K562 (cell line): ENCODE measurements around the gene TMA7B. TPM values are rescaled to one million over a fixed set of nuclear protein-coding genes. Genes with fewer than 3 reads are reported as not detected.

Experiments
- ARID2 ChIP-seq: fragments of 450-650 bp; IDR thresholded peaks from 2 replicates; pipeline ENCODE4 v1.6.1; 2017; ENCODE audit warnings: antibody characterized with exemption, mild to moderate bottlenecking
- CAMTA2 ChIP-seq: fragments of 250-450 bp; sonication (Bioruptor Pico); conservative IDR thresholded peaks from 2 replicates; pipeline ENCODE4 v1.5.1; 2022
- CBFA2T2 ChIP-seq: fragments of 450-650 bp; conservative IDR thresholded peaks from 2 replicates; pipeline ENCODE4 v1.6.1; 2017; ENCODE audit warnings: mild to moderate bottlenecking
- CBFA2T3 ChIP-seq: fragments of 450-650 bp; IDR thresholded peaks from 2 replicates; pipeline ENCODE4 v1.6.1; 2017
- CEBPB ChIP-seq: fragments of 450-650 bp; IDR thresholded peaks from 2 replicates; pipeline ENCODE4 v1.6.1; 2016; ENCODE audit warnings: missing genetic modification characterization, missing compliant biosample characterization
- ELF4 ChIP-seq: fragments of 450-650 bp; formaldehyde crosslinking; IDR thresholded peaks from 2 replicates; pipeline ENCODE4 v1.4.0; 2022; ENCODE audit warnings: missing genetic modification characterization
- FOXA3 ChIP-seq, 2 experiments: fragments of 450-650 bp in 1 of 2; sonication (generic) in 1 of 2; formaldehyde crosslinking; IDR thresholded peaks in 1 of 2; conservative IDR thresholded peaks in 1 of 2; 2 replicates each; pipeline versions ENCODE4 v1.4.0 to v1.8.0; 2020 to 2022; ENCODE audit warnings: mild to moderate bottlenecking in 2 of 2, missing genetic modification reagents in 1 of 2
- HBP1 ChIP-seq: fragments of 450-650 bp; formaldehyde crosslinking; IDR thresholded peaks from 2 replicates; pipeline ENCODE4 v1.4.0; 2022; ENCODE audit warnings: missing genetic modification characterization
- HMG20B ChIP-seq: fragments of 250-450 bp; sonication (Bioruptor Pico); IDR thresholded peaks from 2 replicates; pipeline ENCODE4 v1.5.0; 2021; ENCODE audit warnings: mild to moderate bottlenecking
- KDM5B ChIP-seq: fragments of 200-600 bp; sonication (generic); IDR thresholded peaks from 2 replicates; pipeline ENCODE4 v1.6.1; 2012; ENCODE audit warnings: low read depth, mild to moderate bottlenecking, moderate library complexity, low read length, control low read depth, inconsistent platforms; ENCODE audit not compliant: insufficient replicate concordance
- NFE2 ChIP-seq: IDR thresholded peaks from 2 replicates; pipeline ENCODE4 v1.6.1; 2014; ENCODE audit warnings: antibody characterized with exemption, low read depth
- NKRF ChIP-seq: fragments of 450-650 bp; IDR thresholded peaks from 2 replicates; pipeline ENCODE4 v1.6.1; 2016; ENCODE audit warnings: borderline replicate concordance
- SIN3A ChIP-seq, 2 experiments: fragments of 150-350 bp in 1 of 2; IDR thresholded peaks; 2 replicates each; pipeline ENCODE4 v1.6.1; 2011 to 2016; ENCODE audit warnings: borderline replicate concordance in 2 of 2, low read depth in 2 of 2, low read length in 2 of 2, mild to moderate bottlenecking in 2 of 2, moderate library complexity in 2 of 2; ENCODE audit not compliant: control insufficient read depth in 1 of 2
- SIRT6 ChIP-seq: IDR thresholded peaks from one replicate; pipeline ENCODE4 v1.6.1; 2012; ENCODE audit warnings: low read depth, mild to moderate bottlenecking, control low read depth, inconsistent platforms, low read length, moderate library complexity
- SMARCE1 ChIP-seq: fragments of 450-650 bp; IDR thresholded peaks from 2 replicates; pipeline ENCODE4 v1.7.1; 2016; ENCODE audit warnings: mild to moderate bottlenecking
- TEAD4 ChIP-seq, 2 experiments: sonication (generic) in 1 of 2; formaldehyde crosslinking in 1 of 2; IDR thresholded peaks; 2 replicates each; pipeline versions ENCODE4 v1.6.1 to v1.8.0; 2012 to 2022; ENCODE audit warnings: borderline replicate concordance in 1 of 2, inconsistent platforms in 1 of 2, low read length in 1 of 2, mild to moderate bottlenecking in 1 of 2, missing genetic modification reagents in 1 of 2
- TFAM ChIP-seq: fragments of 250-450 bp; sonication (Bioruptor Pico); conservative IDR thresholded peaks from 2 replicates; pipeline ENCODE4 v1.5.0; 2021; ENCODE audit warnings: mild to moderate bottlenecking, moderate library complexity
- ZFX ChIP-seq: sonication (generic); formaldehyde crosslinking; IDR thresholded peaks from 2 replicates; pipeline ENCODE4 v1.8.0; 2022; ENCODE audit warnings: mild to moderate bottlenecking, missing genetic modification reagents, moderate library complexity
- ZNF175 ChIP-seq: fragments of 200-800 bp; sonication (Bioruptor generic); IDR thresholded peaks from 2 replicates; pipeline ENCODE4 v1.6.1; 2016; ENCODE audit warnings: low read depth, mild to moderate bottlenecking, missing genetic modification characterization, missing compliant biosample characterization
- polyA plus RNA-seq, 8 experiments: library from polyadenylated mRNA; depleted of rRNA in 4 of 8; stranded (reverse) in 5 of 8; unstranded in 3 of 8; fragments of >200 nt; fragmentation: Nextera tagmentation in 2 of 8; fragmentation: Illumina TruSeq in 1 of 8; extraction: Ambion mirVana in 2 of 8; extraction: Trizol in 1 of 8; gene quantifications; 2 replicates each; pipeline versions ENCODE4 v1.2.1 to v1.2.3, GENCODE V29; 2011 to 2014; ENCODE audit warnings: inconsistent platforms in 1 of 8, missing spikeins in 1 of 8
- total RNA-seq, 7 experiments: library from RNA; depleted of rRNA in 6 of 7; stranded (reverse); fragments of >200 nt in 6 of 7; fragmentation: Illumina TruSeq in 2 of 7; extraction: Trizol in 2 of 7; gene quantifications; 2 replicates each; pipeline versions ENCODE4 v1.2.1 to v1.2.3, GENCODE V29; 2011 to 2021; ENCODE audit warnings: low replicate concordance in 1 of 7
- TF ChIP-seq, protein P1 (sequence below): fragments of 450-650 bp; formaldehyde crosslinking; IDR thresholded peaks from 2 replicates; pipeline ENCODE4 v1.4.0; 2020; ENCODE audit warnings: mild to moderate bottlenecking, moderate library complexity
- TF ChIP-seq, protein P2 (sequence below): fragments of 250-450 bp; sonication (Bioruptor Pico); IDR thresholded peaks from 2 replicates; pipeline ENCODE4 v1.8.0; 2021; ENCODE audit warnings: moderate library complexity, mild to moderate bottlenecking, inconsistent platforms

TMA7B gene
- total and polyA plus RNA-seq, 9 of the 15 experiments (the other 6 are each of a cell fraction or from before 2014, with no cell fraction given): 5.6 to 14.2 (median 11.8) TPM

GRCh38 chr22:39967103-39967829 lies 7.1 kb downstream of the TMA7B start (continued):
- TF ChIP-seq, protein P1, sequence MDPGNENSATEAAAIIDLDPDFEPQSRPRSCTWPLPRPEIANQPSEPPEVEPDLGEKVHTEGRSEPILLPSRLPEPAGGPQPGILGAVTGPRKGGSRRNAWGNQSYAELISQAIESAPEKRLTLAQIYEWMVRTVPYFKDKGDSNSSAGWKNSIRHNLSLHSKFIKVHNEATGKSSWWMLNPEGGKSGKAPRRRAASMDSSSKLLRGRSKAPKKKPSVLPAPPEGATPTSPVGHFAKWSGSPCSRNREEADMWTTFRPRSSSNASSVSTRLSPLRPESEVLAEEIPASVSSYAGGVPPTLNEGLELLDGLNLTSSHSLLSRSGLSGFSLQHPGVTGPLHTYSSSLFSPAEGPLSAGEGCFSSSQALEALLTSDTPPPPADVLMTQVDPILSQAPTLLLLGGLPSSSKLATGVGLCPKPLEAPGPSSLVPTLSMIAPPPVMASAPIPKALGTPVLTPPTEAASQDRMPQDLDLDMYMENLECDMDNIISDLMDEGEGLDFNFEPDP (CRISPR knock-in tag): no peak
- TF ChIP-seq CEBPB (tag) (peak; percentile 75), HBP1 (CRISPR knock-in tag) (no peak), CBFA2T2 (peak; percentile 60), CAMTA2 (CRISPR knock-in tag) (no peak), ELF4 (0 out of 2 replicates have a peak, but pooled peaks have one; percentile 49), NFE2 (peak; percentile 12; the same call in 1 of the 2 replicates), SIN3A (IDR thresholded peaks at IDR 0.05; ENCODE audit: borderline replicate concordance in 2 of 2, control insufficient read depth in 1 of 2, low read depth in 2 of 2, low read length in 2 of 2) (no peak), SMARCE1 (peak; percentile 32; the same call in 1 of the 2 replicates), FOXA3 (CRISPR knock-in tag; conservative IDR thresholded peaks at IDR 0.05 in 1 of 2, IDR thresholded peaks at IDR 0.05 in 1 of 2) (peak in 1 of 2 experiments; percentile 96; a peak in 3 of 4 replicates), SIRT6 (no peak), ARID2 (no peak), KDM5B (no peak), CBFA2T3 (peak; percentile 76), HMG20B (CRISPR knock-in tag) (no peak), TFAM (CRISPR knock-in tag) (no peak), NKRF (no peak), ZFX (CRISPR knock-in tag) (peak; percentile 41; the same call in 1 of the 2 replicates), ZNF175 (CRISPR knock-in tag) (0 out of 2 replicates have a peak, but pooled peaks have one; percentile 57), TEAD4 (IDR thresholded peaks at IDR 0.05; ENCODE audit: low read length) (peak; percentile 39), TEAD4 (CRISPR knock-in tag; IDR thresholded peaks at IDR 0.05; ENCODE audit: borderline replicate concordance) (no peak)
- TF ChIP-seq, protein P2, sequence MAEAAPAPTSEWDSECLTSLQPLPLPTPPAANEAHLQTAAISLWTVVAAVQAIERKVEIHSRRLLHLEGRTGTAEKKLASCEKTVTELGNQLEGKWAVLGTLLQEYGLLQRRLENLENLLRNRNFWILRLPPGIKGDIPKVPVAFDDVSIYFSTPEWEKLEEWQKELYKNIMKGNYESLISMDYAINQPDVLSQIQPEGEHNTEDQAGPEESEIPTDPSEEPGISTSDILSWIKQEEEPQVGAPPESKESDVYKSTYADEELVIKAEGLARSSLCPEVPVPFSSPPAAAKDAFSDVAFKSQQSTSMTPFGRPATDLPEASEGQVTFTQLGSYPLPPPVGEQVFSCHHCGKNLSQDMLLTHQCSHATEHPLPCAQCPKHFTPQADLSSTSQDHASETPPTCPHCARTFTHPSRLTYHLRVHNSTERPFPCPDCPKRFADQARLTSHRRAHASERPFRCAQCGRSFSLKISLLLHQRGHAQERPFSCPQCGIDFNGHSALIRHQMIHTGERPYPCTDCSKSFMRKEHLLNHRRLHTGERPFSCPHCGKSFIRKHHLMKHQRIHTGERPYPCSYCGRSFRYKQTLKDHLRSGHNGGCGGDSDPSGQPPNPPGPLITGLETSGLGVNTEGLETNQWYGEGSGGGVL (CRISPR knock-in tag): no peak
